ENCODE measurements around the gene TCP11L2. TPM values are rescaled to one million over a fixed set of nuclear protein-coding genes. Genes with fewer than 3 reads are reported as not detected.

TCP11L2 gene
- total and polyA plus RNA-seq, 2 of the 8 experiments (the other 6 are each of a cell fraction or from before 2014, with no cell fraction given) = 2.1 to 7.1 TPM

- H3K79me1 ChIP-seq (ENCODE audit: low read depth, low read length) = no peaks in the 10 kb centered on the region
- H3K4me1 ChIP-seq (replicated peaks in 1 of 4; ENCODE audit: control insufficient read depth in 3 of 4, insufficient read depth in 4 of 4, low read length in 3 of 4) = peaks cover 0 to 17% (median 6%) of the 10 kb centered on the region in 4 experiments; a peak in 4 of 7 replicates
- POLR2A ChIA-PET (ENCODE audit: partially characterized antibody) = interaction anchor here (1.2 to 1.5 kb wide), 2 partner anchors 14 to 15 kb away, joined by 3 read pairs; no protein-coding TSS in a partner anchor
- no peak overlapping the region for H3K18ac ChIP-seq (ENCODE audit: extremely low read depth, low read length)
- H2BK5ac ChIP-seq (ENCODE audit: low read depth, low read length) = 0 out of 2 replicates have a peak overlapping the region, but pooled peaks have one; percentile 1
- CTCF ChIA-PET (ENCODE audit: partially characterized antibody) = interaction anchor here (0.8 to 2.9 kb wide), 5 partner anchors 25 to 664 kb away, joined by 3 to 17 read pairs (median 3); no protein-coding TSS in a partner anchor
- no peaks in the 10 kb centered on the region for H4K20me1 ChIP-seq (replicated peaks in 1 of 2; ENCODE audit: control insufficient read depth in 1 of 2, insufficient read depth in 2 of 2, low read length in 2 of 2)
- H3K27ac ChIP-seq (ENCODE audit: low read depth, low read length) = no peak overlapping the region
- no peak overlapping the region for H2AK5ac ChIP-seq (ENCODE audit: low read depth, low read length)
- FAIRE-seq (peak; percentile 78), DNase-seq (ENCODE audit: low read depth in 1 of 2, low spot score in 2 of 2) (no peak)
- no peak overlapping the region for H3K4ac ChIP-seq (replicated peaks; ENCODE audit: insufficient read length, low read depth, low read length)
- H3K4me3 ChIP-seq (ENCODE audit: extremely low read depth in 1 of 4, insufficient read depth in 2 of 4, low read depth in 3 of 4, low read length in 4 of 4) = peak overlapping the region in 1 of 4 experiments; percentile 16; a peak in 1 of 8 replicates
- no peaks in the 10 kb centered on the region for H3K36me3 ChIP-seq (ENCODE audit: control insufficient read depth in 2 of 4, insufficient read depth in 4 of 4, low read length in 3 of 4)
- H2BK12ac ChIP-seq (ENCODE audit: low read depth, low read length) = no peak overlapping the region
- no peak overlapping the region; a peak in 1 of 7 replicates for H3K9ac ChIP-seq (replicated peaks in 1 of 4; ENCODE audit: extremely low read depth in 1 of 4, low read depth in 3 of 4, low read length in 3 of 4)
- H4K5ac ChIP-seq (ENCODE audit: insufficient read length, low read depth, low read length) = no peak overlapping the region
- TF ChIP-seq E2F6 (IDR thresholded peaks at IDR 0.05) = 0 out of 2 replicates have a peak, but pooled peaks have one; percentile 27
- TF ChIP-seq RBBP5 (IDR thresholded peaks at IDR 0.05; ENCODE audit: borderline replicate concordance, low read depth, low read length) = no peak
- 0 out of 4 replicates have a peak, but pooled peaks of 1 of the 2 experiments have one; percentile 6 for TF ChIP-seq HDAC2 (IDR thresholded peaks at IDR 0.05; ENCODE audit: borderline replicate concordance in 1 of 2, low read depth in 2 of 2, low read length in 2 of 2)
- TF ChIP-seq SP1 (IDR thresholded peaks at IDR 0.05; ENCODE audit: low read depth, low read length) = 0 out of 2 replicates have a peak, but pooled peaks have one; percentile 14
- 55% methylated on average over 3 of the region's 3 CpGs; no CpG with 5 or more reads in 1 of the 2 experiments for WGBS, 2 experiments (ENCODE audit: extremely low coverage in 1 of 2, insufficient coverage in 1 of 2, insufficient read length in 1 of 2, insufficient replicate concordance in 2 of 2, low coverage in 1 of 2, low lambda C conversion rate in 2 of 2, missing lambda C conversion rate in 1 of 2)
- no peak overlapping the region for H3K23ac ChIP-seq (ENCODE audit: insufficient read length)
- H3K4me2 ChIP-seq (ENCODE audit: insufficient read depth in 1 of 2, low read depth in 2 of 2, low read length in 2 of 2) = peak overlapping the region; percentile 30 to 39; a peak in 2 of 4 replicates
- no peaks in the 10 kb centered on the region for H3K27me3 ChIP-seq (replicated peaks in 1 of 4; ENCODE audit: control insufficient read depth in 3 of 4, extremely low read depth in 1 of 4, insufficient read depth in 3 of 4, low read length in 3 of 4)
- H3K56ac ChIP-seq (replicated peaks; ENCODE audit: insufficient read length, low read depth, low read length) = no peak overlapping the region
- H2BK120ac ChIP-seq (replicated peaks; ENCODE audit: low read depth, low read length) = no peak overlapping the region
- H4K91ac ChIP-seq (replicated peaks; ENCODE audit: insufficient read length, low read length) = no peak overlapping the region
- H4K8ac ChIP-seq (ENCODE audit: extremely low read depth, insufficient read depth, low read length) = no peak overlapping the region
- no peak overlapping the region for H3K14ac ChIP-seq (ENCODE audit: insufficient read length)
- no peak overlapping the region for H2BK15ac ChIP-seq (ENCODE audit: low read length)
- no peaks in the 10 kb centered on the region for H3K79me2 ChIP-seq (ENCODE audit: control insufficient read depth in 1 of 2, insufficient read depth in 2 of 2, low read length in 2 of 2)
- H2BK20ac ChIP-seq (ENCODE audit: low read length) = no peak overlapping the region
- no peaks in the 10 kb centered on the region for H3K9me3 ChIP-seq (ENCODE audit: insufficient read depth in 2 of 2, low read depth in 1 of 2, low read length in 1 of 2)
- no peak overlapping the region for H2AFZ ChIP-seq (ENCODE audit: low read length)
- H3K23me2 ChIP-seq (ENCODE audit: low read depth, low read length) = peaks cover 4% of the 10 kb centered on the region; the same call in 1 of the 2 replicates
Measured at GRCh38 chr12:106254724-106255123, 47.8 kb upstream of the TCP11L2 start.
